HL-60 (cell line): ENCODE data around the gene FOXF2.

Experiments used
- CTCF ChIP-seq: IDR thresholded peaks from one replicate; pipeline ENCODE4 v1.5.1; 2011; ENCODE audit warnings: low read length, control low read depth, inconsistent platforms; ENCODE audit not compliant: insufficient read depth
- GABPA ChIP-seq: IDR thresholded peaks from 2 replicates; pipeline ENCODE4 v1.6.1; 2012; ENCODE audit warnings: low read depth
- POLR2AphosphoS5 ChIP-seq: IDR thresholded peaks from 2 replicates; pipeline ENCODE4 v1.6.1; 2012; ENCODE audit warnings: low read depth
- SPI1 ChIP-seq: IDR thresholded peaks from 2 replicates; pipeline ENCODE4 v1.6.1; 2012; ENCODE audit warnings: low read depth, mild to moderate bottlenecking, borderline replicate concordance
- TF ChIP-seq, protein P1 (sequence below): IDR thresholded peaks from 2 replicates; pipeline ENCODE4 v1.6.1; 2012; ENCODE audit warnings: low read depth; ENCODE audit not compliant: insufficient replicate concordance

- TF ChIP-seq CTCF (no peak), POLR2AphosphoS5 (no peak), GABPA (no peak), SPI1 (no peak)
- TF ChIP-seq, protein P1, sequence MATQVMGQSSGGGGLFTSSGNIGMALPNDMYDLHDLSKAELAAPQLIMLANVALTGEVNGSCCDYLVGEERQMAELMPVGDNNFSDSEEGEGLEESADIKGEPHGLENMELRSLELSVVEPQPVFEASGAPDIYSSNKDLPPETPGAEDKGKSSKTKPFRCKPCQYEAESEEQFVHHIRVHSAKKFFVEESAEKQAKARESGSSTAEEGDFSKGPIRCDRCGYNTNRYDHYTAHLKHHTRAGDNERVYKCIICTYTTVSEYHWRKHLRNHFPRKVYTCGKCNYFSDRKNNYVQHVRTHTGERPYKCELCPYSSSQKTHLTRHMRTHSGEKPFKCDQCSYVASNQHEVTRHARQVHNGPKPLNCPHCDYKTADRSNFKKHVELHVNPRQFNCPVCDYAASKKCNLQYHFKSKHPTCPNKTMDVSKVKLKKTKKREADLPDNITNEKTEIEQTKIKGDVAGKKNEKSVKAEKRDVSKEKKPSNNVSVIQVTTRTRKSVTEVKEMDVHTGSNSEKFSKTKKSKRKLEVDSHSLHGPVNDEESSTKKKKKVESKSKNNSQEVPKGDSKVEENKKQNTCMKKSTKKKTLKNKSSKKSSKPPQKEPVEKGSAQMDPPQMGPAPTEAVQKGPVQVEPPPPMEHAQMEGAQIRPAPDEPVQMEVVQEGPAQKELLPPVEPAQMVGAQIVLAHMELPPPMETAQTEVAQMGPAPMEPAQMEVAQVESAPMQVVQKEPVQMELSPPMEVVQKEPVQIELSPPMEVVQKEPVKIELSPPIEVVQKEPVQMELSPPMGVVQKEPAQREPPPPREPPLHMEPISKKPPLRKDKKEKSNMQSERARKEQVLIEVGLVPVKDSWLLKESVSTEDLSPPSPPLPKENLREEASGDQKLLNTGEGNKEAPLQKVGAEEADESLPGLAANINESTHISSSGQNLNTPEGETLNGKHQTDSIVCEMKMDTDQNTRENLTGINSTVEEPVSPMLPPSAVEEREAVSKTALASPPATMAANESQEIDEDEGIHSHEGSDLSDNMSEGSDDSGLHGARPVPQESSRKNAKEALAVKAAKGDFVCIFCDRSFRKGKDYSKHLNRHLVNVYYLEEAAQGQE, result no peak
Observed at GRCh38 chr6:1400126-1400850, 10.9 kb downstream of the FOXF2 start.
